Panc1 (cell line): ENCODE measurements around the gene TRIM44. TPM values are rescaled to one million over a fixed set of nuclear protein-coding genes. Genes with fewer than 3 reads are reported as not detected.

Source experiments
- ATAC-seq: fragments of 200-7000 bp; cut with Tn5 transposase; 2 replicates; pipeline ENCODE4 v1.9.1; 2020; ENCODE audit warnings: mild to moderate bottlenecking, moderate library complexity
- BruUV-seq: library from RNA; stranded (reverse); fragments of 400-500 nt; replicated peaks from 2 replicates; lab custom pipeline; 2021; lab: Mats Ljungman, UMichigan
- CTCF ChIA-PET: fragments of 300-600 bp; sonication (Branson Sonifier 250); formaldehyde crosslinking; loops from one replicate; lab custom pipeline; 2022; ENCODE audit warnings: antibody characterized with exemption; lab: Charles Lee
- POLR2A ChIA-PET: fragments of 300-600 bp; sonication (Branson Sonifier 250); formaldehyde crosslinking; loops from one replicate; lab custom pipeline; 2022; ENCODE audit warnings: antibody characterized with exemption; lab: Charles Lee
- DNase-seq: peaks from one replicate; pipeline ENCODE4 v3.0.0-alpha.2; 2010; ENCODE audit warnings: low read depth, low spot score
- H3K27ac ChIP-seq: 2 replicates; pipeline ENCODE4 v1.5.1; 2011; ENCODE audit warnings: mild to moderate bottlenecking, low read length, inconsistent platforms
- H3K27me3 ChIP-seq: fragments of 200-500 bp; sonication (Bioruptor generic); 2 replicates; pipeline ENCODE4 v1.6.0; 2014; ENCODE audit warnings: low read length, inconsistent platforms; ENCODE audit not compliant: control insufficient read depth, insufficient read depth
- H3K36me3 ChIP-seq: fragments of 200-500 bp; sonication (Bioruptor generic); 2 replicates; pipeline ENCODE4 v1.5.1; 2014; ENCODE audit warnings: inconsistent platforms, mild to moderate bottlenecking, low read length, moderate library complexity; ENCODE audit not compliant: control insufficient read depth, insufficient read depth
- H3K4me1 ChIP-seq: 2 replicates; pipeline ENCODE4 v1.5.1; 2011; ENCODE audit warnings: inconsistent platforms, mild to moderate bottlenecking, low read length, moderate library complexity; ENCODE audit not compliant: control insufficient read depth, insufficient read depth
- H3K4me3 ChIP-seq, 2 experiments: 2 replicates each; pipeline ENCODE4 v1.5.1; 2011 to 2012; ENCODE audit warnings: low read depth in 2 of 2, low read length in 2 of 2, mild to moderate bottlenecking in 2 of 2, inconsistent platforms in 1 of 2, moderate library complexity in 1 of 2
- H3K9me3 ChIP-seq: fragments of 200-500 bp; sonication (Bioruptor generic); 2 replicates; pipeline ENCODE4 v1.5.1; 2014; ENCODE audit warnings: low read depth, mild to moderate bottlenecking, inconsistent platforms, low read length, moderate library complexity; ENCODE audit not compliant: control insufficient read depth, insufficient read depth
- POLR2AphosphoS5 ChIP-seq: IDR thresholded peaks from 2 replicates; pipeline ENCODE4 v1.6.1; 2012; ENCODE audit warnings: mild to moderate bottlenecking, low read depth, low read length, moderate library complexity
- SIN3A ChIP-seq: IDR thresholded peaks from 2 replicates; pipeline ENCODE4 v1.6.1; 2012; ENCODE audit warnings: low read depth, mild to moderate bottlenecking, low read length, moderate library complexity, borderline replicate concordance; ENCODE audit not compliant: insufficient read depth
- TCF7L2 ChIP-seq: IDR thresholded peaks from 2 replicates; pipeline ENCODE4 v1.6.1; 2011; ENCODE audit warnings: mild to moderate bottlenecking, low read depth, low read length, inconsistent platforms
- in situ Hi-C: cut with HindIII; loops from 2 replicates; pipeline ENCODE4 v1.10.0; 2016; ENCODE audit warnings: low sequenced_read_pairs, low pct_unique_long_range_greater_than_20kb
- intact Hi-C: fragments of 100-400 bp; cut with micrococcal nuclease; formaldehyde crosslinking; loops from one replicate; pipeline ENCODE4 v1.10.0; 2022; ENCODE audit not compliant: unreplicated experiment
- total RNA-seq: library from RNA; stranded (reverse); gene quantifications from one replicate; pipeline ENCODE4 v1.2.1, GENCODE V29; 2021; ENCODE audit not compliant: unreplicated experiment
- TF ChIP-seq, protein P1 (sequence below): fragments of 450-650 bp; IDR thresholded peaks from 2 replicates; pipeline ENCODE4 v1.5.1; 2017; ENCODE audit warnings: mild to moderate bottlenecking
- TF ChIP-seq, protein P2 (sequence below), 2 experiments: IDR thresholded peaks; 2 replicates each; pipeline ENCODE4 v1.6.1; 2011 to 2012; ENCODE audit warnings: low read depth in 2 of 2, control low read depth in 1 of 2, low read length in 1 of 2, mild to moderate bottlenecking in 1 of 2, moderate library complexity in 1 of 2; ENCODE audit not compliant: insufficient read depth in 1 of 2

Gene TRIM44
- total RNA-seq, 1 experiment from 2014 or later: 80.3 TPM

GRCh38 chr11:35748644-35749043 is 86.1 kb downstream of the TRIM44 start:
- intact Hi-C loops: no loop called here
- DNase-seq: no peak
- BruUV-seq: no TSS peak
- ATAC-seq: no peak
- Histone ChIP-seq H3K27me3 (no peaks in the 10 kb centered on the region), H3K4me3 (no peak overlapping the region), H3K9me3 (no peaks in the 10 kb centered on the region), H3K27ac (no peak overlapping the region), H3K36me3 (no peaks in the 10 kb centered on the region; the same call in 1 of the 2 replicates), H3K4me1 (no peaks in the 10 kb centered on the region)
- no peak for TF ChIP-seq SIN3A
- no peak for TF ChIP-seq POLR2AphosphoS5
- TF ChIP-seq, protein P1, sequence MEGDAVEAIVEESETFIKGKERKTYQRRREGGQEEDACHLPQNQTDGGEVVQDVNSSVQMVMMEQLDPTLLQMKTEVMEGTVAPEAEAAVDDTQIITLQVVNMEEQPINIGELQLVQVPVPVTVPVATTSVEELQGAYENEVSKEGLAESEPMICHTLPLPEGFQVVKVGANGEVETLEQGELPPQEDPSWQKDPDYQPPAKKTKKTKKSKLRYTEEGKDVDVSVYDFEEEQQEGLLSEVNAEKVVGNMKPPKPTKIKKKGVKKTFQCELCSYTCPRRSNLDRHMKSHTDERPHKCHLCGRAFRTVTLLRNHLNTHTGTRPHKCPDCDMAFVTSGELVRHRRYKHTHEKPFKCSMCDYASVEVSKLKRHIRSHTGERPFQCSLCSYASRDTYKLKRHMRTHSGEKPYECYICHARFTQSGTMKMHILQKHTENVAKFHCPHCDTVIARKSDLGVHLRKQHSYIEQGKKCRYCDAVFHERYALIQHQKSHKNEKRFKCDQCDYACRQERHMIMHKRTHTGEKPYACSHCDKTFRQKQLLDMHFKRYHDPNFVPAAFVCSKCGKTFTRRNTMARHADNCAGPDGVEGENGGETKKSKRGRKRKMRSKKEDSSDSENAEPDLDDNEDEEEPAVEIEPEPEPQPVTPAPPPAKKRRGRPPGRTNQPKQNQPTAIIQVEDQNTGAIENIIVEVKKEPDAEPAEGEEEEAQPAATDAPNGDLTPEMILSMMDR: no peak
- TF ChIP-seq TCF7L2: no peak
- TF ChIP-seq, protein P2, sequence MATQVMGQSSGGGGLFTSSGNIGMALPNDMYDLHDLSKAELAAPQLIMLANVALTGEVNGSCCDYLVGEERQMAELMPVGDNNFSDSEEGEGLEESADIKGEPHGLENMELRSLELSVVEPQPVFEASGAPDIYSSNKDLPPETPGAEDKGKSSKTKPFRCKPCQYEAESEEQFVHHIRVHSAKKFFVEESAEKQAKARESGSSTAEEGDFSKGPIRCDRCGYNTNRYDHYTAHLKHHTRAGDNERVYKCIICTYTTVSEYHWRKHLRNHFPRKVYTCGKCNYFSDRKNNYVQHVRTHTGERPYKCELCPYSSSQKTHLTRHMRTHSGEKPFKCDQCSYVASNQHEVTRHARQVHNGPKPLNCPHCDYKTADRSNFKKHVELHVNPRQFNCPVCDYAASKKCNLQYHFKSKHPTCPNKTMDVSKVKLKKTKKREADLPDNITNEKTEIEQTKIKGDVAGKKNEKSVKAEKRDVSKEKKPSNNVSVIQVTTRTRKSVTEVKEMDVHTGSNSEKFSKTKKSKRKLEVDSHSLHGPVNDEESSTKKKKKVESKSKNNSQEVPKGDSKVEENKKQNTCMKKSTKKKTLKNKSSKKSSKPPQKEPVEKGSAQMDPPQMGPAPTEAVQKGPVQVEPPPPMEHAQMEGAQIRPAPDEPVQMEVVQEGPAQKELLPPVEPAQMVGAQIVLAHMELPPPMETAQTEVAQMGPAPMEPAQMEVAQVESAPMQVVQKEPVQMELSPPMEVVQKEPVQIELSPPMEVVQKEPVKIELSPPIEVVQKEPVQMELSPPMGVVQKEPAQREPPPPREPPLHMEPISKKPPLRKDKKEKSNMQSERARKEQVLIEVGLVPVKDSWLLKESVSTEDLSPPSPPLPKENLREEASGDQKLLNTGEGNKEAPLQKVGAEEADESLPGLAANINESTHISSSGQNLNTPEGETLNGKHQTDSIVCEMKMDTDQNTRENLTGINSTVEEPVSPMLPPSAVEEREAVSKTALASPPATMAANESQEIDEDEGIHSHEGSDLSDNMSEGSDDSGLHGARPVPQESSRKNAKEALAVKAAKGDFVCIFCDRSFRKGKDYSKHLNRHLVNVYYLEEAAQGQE (IDR thresholded peaks at IDR 0.05; ENCODE audit: insufficient read depth in 1 of 2, low read depth in 2 of 2, low read length in 1 of 2): no peak
- POLR2A ChIA-PET: no interaction called here
- CTCF ChIA-PET: interaction anchor here (0.6 kb wide), 1 partner anchor 382 kb away, joined by 3 read pairs; no protein-coding TSS in a partner anchor
- in situ Hi-C loops: no loop called here

- no peak for TF ChIP-seq SIN3A
- TF ChIP-seq POLR2AphosphoS5: no peak
- TF ChIP-seq TCF7L2: no peak
- TF ChIP-seq, protein P1: no peak
- TF ChIP-seq, protein P2 (IDR thresholded peaks at IDR 0.05; ENCODE audit: insufficient read depth in 1 of 2, low read depth in 2 of 2, low read length in 1 of 2): no peak
- no peaks in the 10 kb centered on the region for H3K9me3 ChIP-seq
- H3K27ac ChIP-seq: no peak overlapping the region
- intact Hi-C loops (no loop called here), in situ Hi-C loops (no loop called here)
- no peaks in the 10 kb centered on the region; the same call in 1 of the 2 replicates for H3K36me3 ChIP-seq
- no peak overlapping the region for H3K4me3 ChIP-seq
- DNase-seq (no peak), ATAC-seq (no peak)
- POLR2A ChIA-PET: no interaction called here
- CTCF ChIA-PET: no interaction called here
- H3K27me3 ChIP-seq: no peaks in the 10 kb centered on the region
- no peaks in the 10 kb centered on the region for H3K4me1 ChIP-seq
- no TSS peak for BruUV-seq
Observed at GRCh38 chr11:35750315-35750714, 87.7 kb downstream of the TRIM44 start.
